C4-2B (cell line): ENCODE measurements around the gene SFTPB.
"Not testable (repeated sequence)": the region's sequence is repeated elsewhere in the genome, so short reads cannot be mapped to it uniquely, and the experiment has no call there.

Experiments
- H3K27ac ChIP-seq: fragments of 450-650 bp; 2 replicates; pipeline ENCODE4 v1.5.1; 2017
- CTCF ChIP-seq: fragments of 450-650 bp; conservative IDR thresholded peaks from 2 replicates; pipeline ENCODE4 v1.5.1; 2017; ENCODE audit warnings: mild to moderate bottlenecking
- ZFX ChIP-seq: fragments of 450-650 bp; IDR thresholded peaks from 2 replicates; pipeline ENCODE4 v1.6.1; 2017

SFTPB gene

GRCh38 chr2:85673716-85674375 lies 5.8 kb upstream of the SFTPB start:
- no peak for TF ChIP-seq ZFX
- H3K27ac ChIP-seq, result no peak overlapping the region

GRCh38 chr2:85672456-85672855 lies 4.5 kb upstream of the SFTPB start:
- no peak overlapping the region for H3K27ac ChIP-seq
- TF ChIP-seq ZFX, result no peak
- TF ChIP-seq CTCF, result no peak

- not testable (repeated sequence) for H3K27ac ChIP-seq
These were observed 2.4 kb upstream of the SFTPB start for GRCh38 chr2:85670416-85670815.

- TF ChIP-seq ZFX (no peak), CTCF (no peak)
These were observed 1.6 kb upstream of the SFTPB start for GRCh38 chr2:85669549-85669948.

GRCh38 chr2:85668857-85669142 lies 801 bp upstream of the SFTPB start:
- H3K27ac ChIP-seq, result no peak overlapping the region
- TF ChIP-seq CTCF (no peak), ZFX (no peak)

More at GRCh38 chr2:85669549-85669948, 1.6 kb upstream of the SFTPB start:
- H3K27ac ChIP-seq, result no peak overlapping the region

- TF ChIP-seq CTCF (no peak), ZFX (no peak)
- H3K27ac ChIP-seq, result no peak overlapping the region
These were observed 414 bp downstream of the SFTPB start for GRCh38 chr2:85667561-85668008.

GRCh38 chr2:85666435-85667316 lies 1.3 kb downstream of the SFTPB start:
- TF ChIP-seq ZFX, result no peak
- TF ChIP-seq CTCF, result no peak
- H3K27ac ChIP-seq, result no peak overlapping the region

- TF ChIP-seq CTCF, result no peak
- H3K27ac ChIP-seq, result no peak overlapping the region
These were observed 2.0 kb downstream of the SFTPB start for GRCh38 chr2:85666016-85666415.
